Measurements from ENCODE around the gene HVCN1.

The HVCN1 gene

DNA sequence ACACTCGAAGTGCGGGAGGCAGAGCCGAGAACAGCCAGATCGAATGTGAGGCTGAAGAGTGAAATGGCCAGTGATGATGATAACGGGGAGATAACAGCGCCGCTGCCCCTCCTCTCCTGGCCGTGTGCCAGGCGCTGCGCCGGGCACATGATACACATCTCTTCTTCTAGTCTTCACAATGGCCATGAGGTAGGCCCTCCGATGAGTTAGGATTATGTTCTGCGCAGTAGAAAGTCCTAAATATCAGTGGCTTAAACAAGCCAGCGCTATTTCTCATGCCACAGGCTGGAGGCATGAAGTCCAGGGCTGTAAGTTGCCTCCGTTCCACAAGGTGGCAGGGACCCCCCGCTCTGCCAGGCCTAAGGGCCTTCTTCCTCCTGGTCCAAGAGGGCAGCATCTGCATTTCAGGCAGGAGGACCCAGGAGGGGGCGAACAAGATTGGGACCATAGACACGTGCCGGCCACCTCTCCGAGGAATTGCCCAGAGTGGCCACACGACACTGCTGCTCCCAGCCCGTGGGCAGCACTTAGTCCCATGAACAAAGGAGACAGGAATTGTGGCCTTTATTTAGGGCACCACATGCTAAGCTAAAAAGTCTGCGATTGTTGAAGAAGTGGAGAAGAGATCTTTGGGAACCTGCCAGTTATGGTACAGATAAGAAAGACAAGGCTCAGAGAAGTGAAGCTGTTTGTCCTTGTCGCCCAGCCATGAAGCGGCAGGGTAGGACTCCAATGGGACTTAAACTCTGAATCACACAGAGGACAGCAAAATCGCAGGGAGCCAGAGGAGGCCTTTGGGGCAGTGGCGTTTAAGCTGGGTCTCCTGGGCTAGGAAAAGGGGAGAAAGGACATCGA lies 10.9 kb upstream of the HVCN1 start:
- no peak for FAIRE-seq

DNA sequence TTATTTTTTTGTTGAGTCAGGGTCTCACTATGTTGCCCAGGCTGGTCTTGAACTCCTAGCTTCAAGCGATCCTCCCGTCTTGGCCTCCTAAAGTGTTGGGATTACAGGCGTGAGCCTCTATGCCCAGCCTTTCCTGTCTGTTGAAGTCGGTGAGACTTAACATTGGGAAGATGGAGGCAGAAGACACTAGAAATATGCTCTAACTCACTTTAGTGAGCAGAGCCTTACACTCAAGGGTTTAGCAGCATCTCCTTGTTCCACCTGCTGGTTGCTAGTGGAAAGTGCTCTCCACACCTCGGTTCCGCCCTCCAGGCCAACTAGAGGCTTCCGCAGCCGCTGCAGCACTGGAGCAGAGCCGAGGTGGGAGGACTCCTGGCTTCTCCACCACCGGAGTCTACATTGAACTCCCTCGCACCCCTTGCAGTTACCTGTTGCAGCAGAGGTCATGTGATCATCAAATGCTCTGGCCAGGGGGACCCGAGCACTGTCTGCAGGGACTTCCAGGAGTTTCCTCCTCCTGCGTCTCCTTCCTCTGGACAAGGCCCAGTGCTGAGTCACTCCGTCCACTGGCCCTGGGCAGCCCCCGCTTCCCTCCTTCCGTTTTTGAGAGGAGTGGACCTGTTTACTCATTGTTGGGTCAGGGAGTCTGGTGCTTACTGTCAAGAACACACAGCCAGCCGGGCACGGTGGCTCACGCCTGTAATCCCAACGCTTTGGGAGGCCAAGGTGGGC lies 9.4 kb upstream of the HVCN1 start:
- DNase-seq (ENCODE audit: insufficient read length, low spot score) = peak; percentile 67
- peak; percentile 97 for FAIRE-seq

More for the DNA sequence above, 10.9 kb upstream of the HVCN1 start:
- DNase-seq (ENCODE audit: insufficient read length, low spot score) = no peak

DNA sequence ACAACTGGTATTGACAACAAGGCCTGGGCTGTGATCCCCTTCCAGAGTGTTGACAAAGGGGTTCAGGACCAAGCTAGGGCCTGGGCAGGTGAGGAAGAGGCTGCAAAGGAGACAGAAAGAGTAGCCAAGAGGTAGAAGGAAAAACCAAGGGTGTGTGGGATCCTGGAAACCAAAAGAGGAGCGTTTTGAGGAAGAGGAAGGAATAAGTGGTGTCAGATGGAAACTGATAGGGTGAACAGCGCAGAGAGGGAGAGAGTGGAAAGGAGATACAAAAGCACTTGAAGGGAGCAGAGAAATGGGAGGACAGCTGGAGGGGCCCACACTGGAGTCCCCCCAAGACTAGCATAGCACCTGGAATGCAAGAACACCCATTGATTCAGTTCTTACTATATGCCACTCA lies 8.3 kb upstream of the HVCN1 start:
- DNase-seq (ENCODE audit: insufficient read length, low spot score) (no peak), FAIRE-seq (no peak)

DNA sequence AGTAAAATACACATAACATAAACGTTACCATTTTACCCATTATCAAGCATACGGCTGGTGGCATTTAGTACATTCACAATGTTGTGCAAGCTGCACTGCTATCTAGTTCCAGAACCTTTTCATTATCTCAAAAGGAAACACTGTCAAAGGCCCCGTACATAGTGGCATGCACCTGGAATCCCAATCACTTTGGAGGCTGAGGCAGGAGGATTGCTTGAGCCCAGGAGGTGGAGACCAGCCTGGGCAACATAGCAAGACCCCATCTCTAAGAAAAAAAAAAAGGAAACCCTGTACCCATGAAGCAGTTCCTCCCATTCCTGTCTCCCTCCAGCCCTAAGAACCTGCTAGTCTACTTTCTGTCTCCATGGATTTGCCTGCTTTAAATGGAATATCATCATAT lies 7.4 kb upstream of the HVCN1 start:
- no peak for DNase-seq (ENCODE audit: insufficient read length, low spot score)
- FAIRE-seq = no peak

DNA sequence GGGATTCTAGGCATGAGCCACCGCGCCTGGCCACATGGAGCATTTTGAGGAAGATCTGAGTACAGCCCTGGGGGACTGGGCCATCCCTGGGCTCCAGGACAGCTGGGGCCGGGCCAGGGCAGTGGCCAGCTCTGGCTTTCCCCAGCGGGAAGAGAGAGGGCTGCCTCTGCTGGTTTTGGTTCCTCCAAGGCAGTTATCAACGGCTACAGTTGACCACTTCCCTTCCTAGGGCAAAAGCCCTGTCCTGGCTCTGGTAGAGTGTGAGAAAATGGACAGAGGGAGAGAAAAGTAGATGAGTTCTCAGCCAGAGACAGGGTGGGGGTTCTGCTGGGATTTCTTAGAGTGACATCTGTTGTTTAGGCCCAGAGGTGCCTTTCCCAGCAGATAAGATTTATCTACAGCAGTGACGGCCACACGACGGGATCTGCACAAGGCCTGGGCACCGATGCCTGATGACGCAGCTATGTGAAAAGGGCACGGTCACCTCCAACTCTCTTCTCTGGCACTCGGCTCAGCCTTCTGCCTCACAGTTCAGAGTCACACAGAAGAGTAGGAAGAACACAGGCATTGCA lies 5.5 kb upstream of the HVCN1 start:
- DNase-seq (ENCODE audit: insufficient read length, low spot score) (no peak), FAIRE-seq (no peak)

DNA sequence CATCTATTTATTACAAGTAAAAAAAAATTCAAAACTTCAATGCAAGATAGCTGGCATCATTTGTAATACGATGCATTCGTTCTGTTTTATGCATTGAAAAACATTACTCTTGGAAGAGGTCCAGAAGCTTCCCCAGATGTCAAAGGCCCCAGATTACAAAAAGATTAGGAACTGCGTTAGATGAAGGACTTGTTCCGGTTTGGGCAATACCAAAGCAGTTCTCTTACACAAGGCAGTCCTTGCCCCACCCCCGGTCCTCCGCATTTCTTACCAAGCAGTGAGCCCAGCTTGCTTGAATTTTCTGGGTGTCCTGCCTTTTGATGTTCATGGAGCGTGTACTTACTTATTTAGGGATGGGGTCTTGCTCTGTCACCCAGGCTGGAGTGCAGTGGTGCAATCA lies 4.8 kb upstream of the HVCN1 start:
- no peak for FAIRE-seq

DNA sequence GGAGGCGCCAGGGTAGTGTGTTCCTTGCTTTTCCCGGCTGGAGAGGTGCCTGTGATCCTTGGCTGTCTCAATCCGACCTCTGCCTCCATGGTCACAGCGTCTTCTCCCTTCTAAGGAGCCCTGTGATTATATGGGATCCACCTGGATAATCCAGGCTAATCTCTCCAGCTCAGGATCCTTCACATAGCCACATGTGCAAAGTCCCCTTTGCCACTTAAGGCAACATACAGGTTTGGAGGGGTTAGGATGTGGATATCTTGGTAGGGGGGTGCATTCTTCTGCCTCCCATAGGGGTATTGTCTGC lies 1.2 kb upstream of the HVCN1 start:
- FAIRE-seq (no peak), DNase-seq (ENCODE audit: insufficient read length, low spot score) (no peak)

More for the DNA sequence above, 4.8 kb upstream of the HVCN1 start:
- DNase-seq (ENCODE audit: insufficient read length, low spot score) = no peak

DNA sequence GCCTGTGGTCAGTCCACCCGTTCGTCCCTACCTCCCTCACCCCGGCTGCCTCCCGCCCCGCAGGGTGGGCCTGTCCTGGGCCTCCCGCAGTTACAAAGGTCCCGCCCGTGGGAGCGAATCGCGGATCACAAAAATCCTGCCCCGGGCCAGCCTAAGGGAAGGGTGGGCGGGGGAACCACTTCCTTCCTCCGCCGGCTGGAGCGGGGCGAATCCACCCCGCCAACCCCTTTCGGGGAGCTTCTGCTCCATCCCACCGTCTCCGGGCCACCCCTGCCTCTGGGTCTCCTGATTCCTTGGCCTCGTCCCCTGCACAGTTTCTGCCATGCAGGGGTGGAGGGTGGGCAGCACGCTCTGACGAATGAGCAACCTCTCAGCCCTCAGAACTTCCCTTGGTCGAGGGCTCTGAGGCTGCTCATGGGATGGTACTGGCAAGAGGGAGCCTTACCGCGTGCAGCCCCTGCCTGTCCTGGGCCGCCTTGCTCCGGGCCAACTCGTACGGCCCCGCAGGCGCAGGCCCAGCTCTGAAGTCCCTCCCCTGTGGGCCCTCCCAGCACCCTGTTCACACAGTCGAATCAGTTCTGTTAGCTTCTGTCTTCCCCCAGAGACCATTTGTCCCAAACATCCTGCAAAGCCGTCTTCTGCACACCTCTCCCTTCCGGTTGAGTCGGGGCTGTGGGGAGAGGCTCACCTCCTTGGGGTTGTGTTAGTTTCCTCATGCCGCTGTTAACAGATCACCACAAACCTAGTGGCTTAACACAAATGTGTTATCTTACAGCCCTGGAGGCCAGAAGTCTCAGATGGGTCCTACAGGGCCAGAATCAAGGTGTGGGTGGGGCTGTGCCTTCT lies 589 bp upstream of the HVCN1 start:
- FAIRE-seq = peak; percentile 94
- DNase-seq (ENCODE audit: insufficient read length, low spot score) = peak; percentile 61

DNA sequence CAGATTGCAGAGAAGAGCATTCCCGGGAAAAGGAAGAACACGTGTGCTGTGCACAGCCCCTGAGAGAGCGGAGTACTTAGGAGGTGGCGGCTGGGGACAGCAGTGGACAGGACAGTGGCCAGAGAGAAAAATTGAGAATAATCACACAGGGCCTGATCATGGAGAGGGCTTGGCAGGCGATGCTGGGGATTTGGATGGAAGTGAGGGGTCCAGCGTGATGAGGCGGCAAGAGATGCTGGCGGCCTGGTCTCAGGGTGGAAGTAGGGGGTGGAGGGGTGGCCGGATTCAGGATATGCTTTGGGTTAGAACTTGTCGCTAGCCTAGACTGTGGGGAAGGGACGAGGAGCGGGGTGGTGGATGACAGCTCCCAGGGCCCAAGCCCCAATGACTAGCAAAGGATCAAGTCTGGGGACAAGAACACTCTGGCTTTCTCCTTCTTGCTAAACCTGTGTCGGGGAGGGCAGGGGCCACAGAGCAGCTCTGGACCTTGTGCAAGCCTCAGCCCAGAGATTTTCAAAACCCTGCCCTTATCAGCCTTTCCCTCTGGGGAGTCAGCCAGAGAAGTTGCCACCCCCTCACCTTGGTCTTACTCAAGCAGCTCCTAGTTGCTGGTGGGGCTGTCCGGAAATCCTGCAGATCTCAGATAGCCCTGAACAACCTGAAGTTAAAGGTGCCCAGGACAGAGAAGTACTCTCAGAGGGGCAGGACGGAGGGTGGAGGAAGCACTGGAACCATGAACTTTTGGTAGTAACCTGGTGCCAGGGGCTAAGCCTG lies 1.3 kb downstream of the HVCN1 start:
- DNase-seq (ENCODE audit: insufficient read length, low spot score) (no peak), FAIRE-seq (peak; percentile 95)

DNA sequence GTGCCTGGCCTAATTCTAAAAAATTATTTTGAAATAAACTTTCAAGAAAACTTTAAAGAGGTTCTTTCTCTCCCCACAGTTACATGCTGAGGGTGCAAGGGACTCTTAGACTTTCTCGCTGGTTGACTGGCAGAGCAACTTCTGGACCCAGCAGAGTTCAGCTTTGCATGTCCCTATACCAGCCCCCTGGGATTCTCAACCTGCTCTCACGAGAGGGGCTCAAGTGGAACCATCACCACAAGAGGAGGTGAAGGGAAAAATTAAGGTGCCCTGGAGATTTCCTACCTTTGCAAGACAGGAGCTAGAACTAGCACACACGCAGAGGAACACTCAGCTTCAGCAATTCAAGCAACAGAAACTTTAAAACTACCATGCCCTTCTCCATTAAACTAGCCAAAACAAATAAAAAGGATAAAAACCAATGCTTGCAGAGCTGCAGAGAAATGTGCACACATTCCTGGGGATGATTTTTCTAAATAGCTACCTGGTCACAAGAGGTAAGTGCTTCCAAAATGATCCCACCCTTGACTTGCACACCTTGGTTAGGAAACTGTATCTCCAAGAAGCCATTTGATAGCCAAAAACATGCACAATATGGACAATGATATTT lies 2.5 kb downstream of the HVCN1 start:
- DNase-seq (ENCODE audit: insufficient read length, low spot score) (no peak), FAIRE-seq (peak; percentile 95)

DNA sequence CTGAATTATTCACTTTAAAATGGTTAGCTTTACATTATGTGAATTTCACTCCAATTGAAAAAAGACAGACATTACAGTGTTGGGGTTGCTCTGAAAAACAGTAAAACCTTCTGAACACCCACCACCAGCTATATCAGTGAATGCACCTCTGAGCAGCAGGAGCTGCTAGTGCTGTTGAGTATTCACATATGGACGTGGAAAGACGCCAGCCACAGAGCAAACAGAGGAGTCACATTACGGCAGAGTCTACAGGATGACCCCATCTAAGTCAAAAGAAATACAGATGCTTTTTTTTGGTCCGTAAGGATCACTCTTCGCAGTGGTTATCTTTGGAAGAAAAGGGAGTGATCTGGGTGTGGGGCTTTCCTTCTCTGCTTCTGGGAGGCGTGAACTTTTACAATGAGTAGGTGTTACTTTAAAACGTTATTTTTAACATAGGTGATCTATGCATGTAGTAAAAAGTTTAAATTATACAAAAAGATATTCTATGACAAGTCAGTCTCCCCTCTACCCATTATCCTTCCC lies 4.5 kb downstream of the HVCN1 start:
- DNase-seq (ENCODE audit: insufficient read length, low spot score) (no peak), FAIRE-seq (peak; percentile 85)

DNA sequence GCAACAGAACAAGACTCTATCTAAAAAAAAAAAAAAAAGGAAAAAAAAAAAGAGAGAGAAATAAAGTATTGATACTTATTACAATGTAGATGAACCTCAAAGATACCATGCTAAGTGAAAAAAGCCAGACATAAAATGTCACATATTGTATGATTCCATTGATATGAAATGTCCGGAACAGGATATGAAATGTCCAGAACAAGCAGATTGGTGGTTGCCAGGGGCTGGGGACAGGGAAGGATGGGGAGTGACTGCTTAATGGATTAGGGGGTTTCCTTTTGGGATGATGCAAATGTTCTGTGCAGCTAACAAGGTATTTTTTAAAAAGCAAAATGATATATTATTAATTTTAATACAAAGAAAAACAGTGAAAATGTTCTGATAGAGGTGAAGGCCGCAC lies 5.0 kb downstream of the HVCN1 start:
- DNase-seq (ENCODE audit: insufficient read length, low spot score) (no peak), FAIRE-seq (no peak)

DNA sequence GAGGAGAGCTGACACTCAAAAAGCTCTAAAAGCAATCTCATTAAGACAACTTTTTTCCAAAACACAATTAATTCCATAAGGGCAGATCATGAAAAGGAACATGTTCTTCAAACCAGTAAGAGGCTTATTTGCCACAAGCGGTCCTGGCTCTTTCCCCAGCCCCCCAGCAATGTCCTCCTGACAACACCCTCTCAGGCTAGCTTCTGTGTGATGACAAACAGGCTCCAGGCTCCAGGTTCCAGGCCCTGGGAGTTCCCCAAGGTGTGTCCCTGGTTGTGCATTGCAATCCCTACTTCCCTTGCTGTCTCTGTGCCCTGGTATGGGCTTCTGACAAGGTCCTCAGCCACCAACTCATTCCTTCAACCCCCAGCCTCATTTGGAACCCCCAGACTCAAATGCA lies 8.9 kb downstream of the HVCN1 start:
- DNase-seq (ENCODE audit: insufficient read length, low spot score) = no peak

DNA sequence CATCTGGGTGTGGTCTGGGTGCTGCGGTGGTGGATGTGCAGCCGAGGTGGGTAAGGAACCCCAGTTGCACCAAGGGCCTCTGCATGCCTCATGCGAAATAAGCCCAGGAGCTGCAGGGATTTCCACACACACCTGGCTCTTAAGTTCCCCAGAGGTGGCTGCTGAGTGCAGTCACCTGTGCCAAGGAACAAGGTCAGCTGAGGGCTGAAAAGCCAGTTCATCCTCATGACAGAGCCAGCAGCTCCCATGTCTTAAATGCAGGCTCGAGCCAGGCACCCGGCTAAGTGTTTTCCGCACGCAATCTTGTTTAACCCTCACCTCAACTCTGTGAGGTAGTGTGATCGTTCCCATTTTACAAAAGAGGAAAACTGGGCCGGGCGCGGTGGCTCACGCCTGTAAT lies 9.7 kb downstream of the HVCN1 start:
- DNase-seq (ENCODE audit: insufficient read length, low spot score) (no peak), FAIRE-seq (no peak)

More for the DNA sequence above, 8.9 kb downstream of the HVCN1 start:
- peak; percentile 11 for FAIRE-seq

DNA sequence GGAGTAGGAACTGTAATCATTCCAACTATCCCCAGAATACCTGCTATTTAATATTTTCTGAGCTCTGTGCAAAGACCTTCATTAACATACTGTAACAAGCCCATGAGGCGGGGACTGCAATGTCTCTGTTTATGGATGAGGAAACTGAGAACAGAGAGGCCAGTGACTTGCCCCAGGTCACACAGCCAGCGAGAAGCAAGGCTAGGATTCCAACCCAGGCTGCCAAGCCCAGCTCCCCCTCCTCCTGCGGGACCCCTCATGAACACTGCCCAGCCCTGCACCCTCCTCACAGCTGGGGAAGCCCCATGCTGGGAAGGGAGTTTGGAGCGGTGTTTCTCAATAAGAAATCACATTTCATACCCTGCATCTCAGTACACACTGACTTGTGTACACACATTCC lies 10.9 kb downstream of the HVCN1 start:
- FAIRE-seq (no peak), DNase-seq (ENCODE audit: insufficient read length, low spot score) (no peak)

DNA sequence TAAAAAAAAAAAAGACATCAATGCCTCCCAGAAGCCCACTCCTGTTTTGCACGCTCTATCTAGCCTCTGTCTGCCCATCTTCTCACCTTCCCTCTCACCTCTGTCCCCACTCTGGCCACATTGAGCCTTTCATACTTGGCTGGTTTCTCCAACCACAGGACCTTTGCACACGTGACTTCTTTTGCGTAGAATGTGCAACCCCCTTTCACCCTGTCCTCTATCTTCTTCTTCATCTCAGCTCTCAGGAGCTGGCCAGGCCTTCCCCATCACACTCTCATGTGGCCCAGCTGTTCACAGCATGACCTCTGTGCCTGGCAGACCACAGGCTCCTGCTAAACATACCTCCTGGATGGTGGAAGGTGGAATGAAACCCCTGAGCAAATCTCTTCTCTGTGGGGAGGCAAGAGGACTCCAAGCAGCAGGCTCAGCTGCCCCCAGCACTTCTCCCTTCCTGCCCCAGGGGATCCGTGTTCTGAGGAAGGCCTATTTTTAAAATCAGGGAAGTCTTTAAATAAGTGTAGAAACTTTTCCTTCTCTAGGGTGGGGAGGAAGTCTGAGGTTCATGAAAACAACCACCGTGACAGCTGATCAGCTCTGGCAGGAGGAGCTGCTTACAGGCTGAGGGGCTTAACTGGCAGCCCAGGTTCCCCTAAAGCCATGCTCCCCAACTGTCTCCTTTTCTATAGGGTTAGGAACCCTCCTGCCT lies 11.6 kb downstream of the HVCN1 start:
- peak; percentile 99 for FAIRE-seq
- no peak for DNase-seq (ENCODE audit: insufficient read length, low spot score)

DNA sequence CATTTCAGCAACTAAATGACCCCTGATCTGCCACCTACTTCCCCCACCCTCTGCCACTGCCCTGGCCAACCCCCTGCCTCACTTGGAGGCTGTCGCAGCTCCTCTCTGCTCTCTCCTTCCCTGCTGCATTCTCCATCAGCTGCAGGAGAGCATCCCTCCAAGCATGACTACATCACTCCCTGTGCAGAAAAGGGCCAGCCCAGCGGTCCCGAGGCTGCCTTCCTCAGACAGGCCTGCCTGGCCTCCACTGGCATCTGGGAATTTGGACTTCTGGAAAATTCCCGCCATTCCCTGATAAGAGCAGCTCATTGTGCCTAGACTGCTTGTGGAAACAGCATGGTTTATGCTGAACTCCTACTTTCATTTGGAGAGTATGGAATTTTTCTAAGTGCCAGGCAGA lies 12.7 kb downstream of the HVCN1 start:
- DNase-seq (ENCODE audit: insufficient read length, low spot score) (no peak), FAIRE-seq (peak; percentile 42)

DNA sequence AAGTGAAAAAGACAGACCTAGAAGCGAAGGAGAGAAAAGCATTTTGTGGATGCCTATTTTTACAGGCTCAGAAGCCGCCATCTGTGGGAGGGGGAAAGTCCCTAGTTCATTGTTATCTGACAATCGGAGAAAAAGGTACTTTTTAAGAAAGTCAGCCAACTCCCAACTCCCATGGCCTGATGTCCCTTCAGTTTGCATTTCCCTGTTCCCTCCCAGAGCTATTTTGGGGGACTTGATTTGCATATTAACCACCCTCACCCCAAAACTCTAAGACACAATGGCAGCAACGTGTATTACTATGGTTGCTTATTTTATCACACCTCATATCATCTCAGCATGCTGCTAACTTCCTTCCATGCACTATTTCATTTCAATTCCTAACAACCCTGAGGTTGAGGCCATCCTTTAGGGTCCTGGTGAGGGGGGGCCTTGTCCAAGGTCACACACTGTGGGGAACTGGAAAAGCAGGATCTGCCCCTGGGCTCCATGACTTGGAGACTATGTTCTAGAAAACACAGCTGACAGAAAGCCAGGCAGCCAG lies 18.7 kb downstream of the HVCN1 start:
- peak; percentile 98 for FAIRE-seq

DNA sequence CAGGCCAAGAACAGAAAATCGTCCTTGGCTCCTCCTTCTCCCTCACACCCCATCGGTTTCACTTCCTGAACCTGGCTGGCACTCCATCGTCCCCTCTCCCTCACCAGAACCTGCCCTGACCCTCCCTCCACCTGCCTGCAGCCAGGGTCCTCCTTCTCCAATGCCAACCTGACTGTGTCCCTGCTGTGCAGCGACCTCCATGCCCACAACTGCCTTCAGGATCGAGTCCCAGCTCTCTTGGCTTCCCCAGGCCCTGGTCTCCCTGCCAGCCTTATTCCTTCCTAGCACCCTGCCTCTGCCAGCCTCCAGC lies 19.8 kb downstream of the HVCN1 start:
- DNase-seq (ENCODE audit: insufficient read length, low spot score) = no peak
- peak; percentile 95 for FAIRE-seq

More for the DNA sequence above, 18.7 kb downstream of the HVCN1 start:
- no peak for DNase-seq (ENCODE audit: insufficient read length, low spot score)

Measured in GM19239 (cell line).